GM12878 (cell line): Measurements from ENCODE around the gene SQSTM1. TPM values are rescaled to one million over a fixed set of nuclear protein-coding genes. Genes with fewer than 3 reads are reported as not detected.

Experiments used
- ATAC-seq: fragments of 200-7000 bp; cut with Tn5 transposase; 3 replicates; pipeline ENCODE4 v1.9.1; 2020; ENCODE audit warnings: mild to moderate bottlenecking, moderate library complexity
- BruUV-seq: library from RNA; stranded (reverse); fragments of 400-500 nt; replicated peaks from 2 replicates; lab custom pipeline; 2021; lab: Mats Ljungman, UMichigan
- CTCF ChIA-PET: fragments of 300-600 bp; sonication (Branson Sonifier 250); formaldehyde crosslinking; extraction: SDS; loops from one replicate; lab custom pipeline; 2021; ENCODE audit warnings: inconsistent platforms; lab: Yijun Ruan, JAX
- POLR2A ChIA-PET: fragments of 350-600 bp; formaldehyde crosslinking; extraction: SDS; loops from one replicate; lab custom pipeline; 2021; ENCODE audit warnings: inconsistent platforms; lab: Charles Lee
- RAD21 ChIA-PET: fragments of 300-600 bp; sonication (Branson Sonifier 250); formaldehyde crosslinking; loops from one replicate; lab custom pipeline; 2023; ENCODE audit warnings: antibody characterized with exemption; ENCODE audit not compliant: unreplicated experiment; lab: Charles Lee
- SMC1A ChIA-PET: fragments of 300-600 bp; sonication (Branson Sonifier 250); formaldehyde crosslinking; loops from one replicate; lab custom pipeline; 2023; ENCODE audit not compliant: unreplicated experiment, uncharacterized antibody; lab: Charles Lee
- DNase-seq: peaks from one replicate; pipeline ENCODE4 v3.0.0-alpha.2; 2011; ENCODE audit warnings: low read depth, low spot score
- FAIRE-seq: peaks from 3 replicates; lab custom pipeline; 2011; peaks lifted over from hg19 to GRCh38; lab: Jason Lieb, UNC
- H2AFZ ChIP-seq: 2 replicates; pipeline ENCODE4 v1.6.0; 2011; ENCODE audit warnings: low read depth, low read length, control low read depth; ENCODE audit not compliant: control insufficient read depth
- H3K27ac ChIP-seq: 2 replicates; pipeline ENCODE4 v1.5.1; 2011; ENCODE audit warnings: control low read depth; ENCODE audit not compliant: control insufficient read depth, insufficient read depth
- H3K27me3 ChIP-seq, 2 experiments: replicated peaks in 1 of 2; 2 replicates each; pipeline versions ENCODE4 v1.6.0 to v1.6.1; 2011; ENCODE audit warnings: low read length in 1 of 2; ENCODE audit not compliant: control insufficient read depth in 2 of 2, insufficient read depth in 2 of 2
- H3K36me3 ChIP-seq, 2 experiments: 2 replicates each; pipeline ENCODE4 v1.5.1; 2011; ENCODE audit warnings: low read length in 1 of 2; ENCODE audit not compliant: control insufficient read depth in 2 of 2, insufficient read depth in 2 of 2
- H3K4me1 ChIP-seq: 2 replicates; pipeline ENCODE4 v1.6.1; 2011; ENCODE audit warnings: mild to moderate bottlenecking, low read length, moderate library complexity, mixed read lengths; ENCODE audit not compliant: control insufficient read depth, insufficient read depth
- H3K4me2 ChIP-seq: 2 replicates; pipeline ENCODE4 v1.6.0; 2011; ENCODE audit warnings: control low read depth; ENCODE audit not compliant: control insufficient read depth, insufficient read depth
- H3K4me3 ChIP-seq: fragments of 200-600 bp; sonication (generic); 2 replicates; pipeline ENCODE4 v1.5.1; 2016
- H3K79me2 ChIP-seq: 2 replicates; pipeline ENCODE4 v1.6.0; 2011; ENCODE audit warnings: low read length; ENCODE audit not compliant: control insufficient read depth, insufficient read depth
- H3K9ac ChIP-seq: 2 replicates; pipeline ENCODE4 v1.8.0; 2011; ENCODE audit warnings: low read length, control low read depth, mixed read lengths; ENCODE audit not compliant: control insufficient read depth, insufficient read depth
- H3K9me3 ChIP-seq: replicated peaks from 3 replicates; pipeline ENCODE4 v1.5.1; 2011; ENCODE audit warnings: mild to moderate bottlenecking, low read length; ENCODE audit not compliant: control insufficient read depth, insufficient read depth
- H4K20me1 ChIP-seq: 2 replicates; pipeline ENCODE4 v1.6.0; 2011; ENCODE audit not compliant: control insufficient read depth, insufficient read depth
- ATF7 ChIP-seq: fragments of 450-650 bp; IDR thresholded peaks from 2 replicates; pipeline ENCODE4 v1.6.1; 2016; ENCODE audit warnings: low read depth, mild to moderate bottlenecking
- BACH1 ChIP-seq: fragments of 450-650 bp; IDR thresholded peaks from 2 replicates; pipeline ENCODE4 v1.6.1; 2017; ENCODE audit warnings: mild to moderate bottlenecking, borderline replicate concordance
- BCL11A ChIP-seq: IDR thresholded peaks from 2 replicates; pipeline ENCODE4 v1.6.1; 2011; ENCODE audit warnings: low read depth, low read length
- BHLHE40 ChIP-seq, 2 experiments: fragments of 450-650 bp in 1 of 2; IDR thresholded peaks; 2 replicates each; pipeline ENCODE4 v1.6.1; 2011 to 2017; ENCODE audit warnings: low read depth in 2 of 2, borderline replicate concordance in 1 of 2, improper control_type of control experiment in 1 of 2, low read length in 1 of 2, mild to moderate bottlenecking in 1 of 2
- CEBPB ChIP-seq, 2 experiments: fragments of 150-350 bp in 1 of 2; IDR thresholded peaks; 2 replicates each; pipeline ENCODE4 v1.6.1; 2012 to 2014; ENCODE audit warnings: low read depth in 2 of 2, low read length in 2 of 2, borderline replicate concordance in 1 of 2, inconsistent platforms in 1 of 2
- CREB1 ChIP-seq: IDR thresholded peaks from 2 replicates; pipeline ENCODE4 v1.6.1; 2012; ENCODE audit warnings: low read depth, mild to moderate bottlenecking, inconsistent platforms
- HDAC2 ChIP-seq: fragments of 200-600 bp; sonication (generic); IDR thresholded peaks from 2 replicates; pipeline ENCODE4 v1.6.1; 2017
- HDGF ChIP-seq: fragments of 450-650 bp; IDR thresholded peaks from 2 replicates; pipeline ENCODE4 v1.6.1; 2016; ENCODE audit warnings: antibody characterized with exemption
- MLLT1 ChIP-seq: fragments of 450-650 bp; IDR thresholded peaks from 2 replicates; pipeline ENCODE4 v1.6.1; 2016; ENCODE audit warnings: mild to moderate bottlenecking
- NBN ChIP-seq: fragments of 450-650 bp; IDR thresholded peaks from 2 replicates; pipeline ENCODE4 v1.6.1; 2016
- NFIC ChIP-seq: IDR thresholded peaks from 2 replicates; pipeline ENCODE4 v1.6.1; 2012; ENCODE audit warnings: low read depth, mild to moderate bottlenecking, inconsistent platforms, low read length, moderate library complexity
- PBX3 ChIP-seq: IDR thresholded peaks from 2 replicates; pipeline ENCODE4 v1.6.1; 2011; ENCODE audit warnings: mild to moderate bottlenecking, low read depth, low read length, moderate library complexity; ENCODE audit not compliant: insufficient replicate concordance
- POLR2A ChIP-seq: IDR thresholded peaks from 2 replicates; pipeline ENCODE4 v1.6.1; 2011; ENCODE audit warnings: low read depth, mild to moderate bottlenecking, low read length
- POLR2AphosphoS2 ChIP-seq: IDR thresholded peaks from 2 replicates; pipeline ENCODE4 v1.6.1; 2011; ENCODE audit warnings: low read depth, mild to moderate bottlenecking, low read length, improper control_type of control experiment, moderate library complexity
- POLR2AphosphoS5 ChIP-seq: IDR thresholded peaks from 2 replicates; pipeline ENCODE4 v1.6.1; 2011; ENCODE audit warnings: mild to moderate bottlenecking, low read length, inconsistent platforms
- ZZZ3 ChIP-seq: IDR thresholded peaks from 2 replicates; pipeline ENCODE4 v1.6.1; 2011; ENCODE audit warnings: low read depth; ENCODE audit not compliant: control insufficient read depth, insufficient read length
- WGBS: methylation state at CpG from one replicate; pipeline ENCODE4 v1.1.6; 2016; ENCODE audit warnings: low lambda C conversion rate; ENCODE audit not compliant: insufficient replicate concordance, insufficient coverage; ENCODE audit errors: missing lambda C conversion rate; 5-methylcytosine and 5-hydroxymethylcytosine counted together
- in situ Hi-C: fragments of 300-500 bp; cut with MboI; formaldehyde crosslinking; loops from 9 replicates; pipeline ENCODE4 v1.14.3; 2018; ENCODE audit warnings: mixed read lengths
- intact Hi-C: fragments of 100-400 bp; cut with micrococcal nuclease; formaldehyde crosslinking; loops from one replicate; pipeline ENCODE4 v1.14.2; 2022; ENCODE audit not compliant: unreplicated experiment
- polyA plus RNA-seq, 11 experiments: library from polyadenylated mRNA; depleted of rRNA in 4 of 11; unstranded in 6 of 11; stranded (reverse) in 5 of 11; fragments of >200 nt; fragmentation: Nextera tagmentation in 4 of 11; fragmentation: Illumina TruSeq in 1 of 11; extraction: Ambion mirVana in 4 of 11; extraction: Trizol in 1 of 11; gene quantifications; 1 replicate in 1 of 11; 2 replicates in 10 of 11; pipeline versions ENCODE4 v1.2.1 to v1.2.3, GENCODE V29; 2011 to 2016; ENCODE audit warnings: inconsistent platforms in 2 of 11, missing spikeins in 2 of 11, low read depth in 1 of 11
- total RNA-seq, 4 experiments: library from RNA; depleted of rRNA in 3 of 4; stranded (reverse); fragments of >200 nt in 3 of 4; fragmentation: Illumina TruSeq in 1 of 4; extraction: Trizol in 1 of 4; gene quantifications; 2 replicates each; pipeline versions ENCODE4 v1.2.1 to v1.2.3, GENCODE V29; 2013 to 2021
- TF ChIP-seq, protein P1 (sequence below): fragments of 450-650 bp; IDR thresholded peaks from 2 replicates; pipeline ENCODE4 v1.6.1; 2018; ENCODE audit warnings: borderline replicate concordance, mild to moderate bottlenecking; ENCODE audit not compliant: partially characterized antibody

SQSTM1 gene
- total and polyA plus RNA-seq, 10 of the 15 experiments (the other 5 are each of a cell fraction or from before 2014, with no cell fraction given), result 6.3 to 138 (median 62.1) TPM

DNA sequence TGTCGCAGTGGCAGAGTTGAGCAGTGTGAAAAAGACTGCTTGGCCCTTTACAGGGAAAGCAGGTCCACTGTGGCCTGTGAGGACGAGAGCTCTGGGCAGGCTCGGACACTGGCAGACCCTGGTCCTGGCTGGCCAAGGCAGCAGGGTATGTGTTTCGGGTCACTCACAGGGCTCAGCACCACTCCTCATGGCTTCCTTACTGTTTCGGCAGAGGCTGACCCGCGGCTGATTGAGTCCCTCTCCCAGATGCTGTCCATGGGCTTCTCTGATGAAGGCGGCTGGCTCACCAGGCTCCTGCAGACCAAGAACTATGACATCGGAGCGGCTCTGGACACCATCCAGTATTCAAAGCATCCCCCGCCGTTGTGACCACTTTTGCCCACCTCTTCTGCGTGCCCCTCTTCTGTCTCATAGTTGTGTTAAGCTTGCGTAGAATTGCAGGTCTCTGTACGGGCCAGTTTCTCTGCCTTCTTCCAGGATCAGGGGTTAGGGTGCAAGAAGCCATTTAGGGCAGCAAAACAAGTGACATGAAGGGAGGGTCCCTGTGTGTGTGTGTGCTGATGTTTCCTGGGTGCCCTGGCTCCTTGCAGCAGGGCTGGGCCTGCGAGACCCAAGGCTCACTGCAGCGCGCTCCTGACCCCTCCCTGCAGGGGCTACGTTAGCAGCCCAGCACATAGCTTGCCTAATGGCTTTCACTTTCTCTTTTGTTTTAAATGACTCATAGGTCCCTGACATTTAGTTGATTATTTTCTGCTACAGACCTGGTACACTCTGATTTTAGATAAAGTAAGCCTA is 15.7 kb downstream of the SQSTM1 start:
- ChIA-PET RAD21 (no interaction called here), SMC1A (interaction anchor here (1.0 to 1.1 kb wide), 2 partner anchors 9 to 12 kb away, joined by 3 read pairs; no protein-coding TSS in a partner anchor), POLR2A (interaction anchor here (0.8 to 1.7 kb wide), 3 partner anchors 9 to 19 kb away, joined by 3 to 4 read pairs (median 3); no protein-coding TSS in a partner anchor), CTCF (interaction anchor here (0.6 to 1.7 kb wide), 4 partner anchors 34 to 73 kb away, joined by 3 to 4 read pairs (median 3); no protein-coding TSS in a partner anchor)
- 96% methylated on average over 19 of the region's 19 CpGs for WGBS
- H3K4me2 ChIP-seq, result peak overlapping the region; percentile 55; the same call in 1 of the 2 replicates
- in situ Hi-C loops (no loop called here), intact Hi-C loops (no loop called here)
- TSS peak; percentile 52 for BruUV-seq
- H3K27me3 ChIP-seq, result no peaks in the 10 kb centered on the region
- H3K9me3 ChIP-seq, result no peaks in the 10 kb centered on the region
- H2AFZ ChIP-seq, result no peak overlapping the region
- H3K79me2 ChIP-seq, result no peaks in the 10 kb centered on the region
- no peak overlapping the region for H3K9ac ChIP-seq
- no peak for FAIRE-seq
- no peak overlapping the region for H3K4me3 ChIP-seq
- no peak for DNase-seq
- ATAC-seq, result peak; percentile 83
- H3K27ac ChIP-seq, result no peak overlapping the region; the same call in 1 of the 2 replicates
- peaks cover 29 to 31% of the 10 kb centered on the region in 2 experiments; a peak in 3 of 4 replicates for H3K36me3 ChIP-seq
- H4K20me1 ChIP-seq, result no peaks in the 10 kb centered on the region
- H3K4me1 ChIP-seq, result peaks cover 9% of the 10 kb centered on the region
- TF ChIP-seq CEBPB (IDR thresholded peaks at IDR 0.05; ENCODE audit: borderline replicate concordance in 1 of 2, low read depth in 2 of 2, low read length in 2 of 2) (no peak), BCL11A (no peak), NBN (0 out of 2 replicates have a peak, but pooled peaks have one; percentile 28), ZZZ3 (no peak), NFIC (no peak), POLR2A (peak; percentile 59), BACH1 (0 out of 2 replicates have a peak, but pooled peaks have one; percentile 43), POLR2AphosphoS2 (peak; percentile 82), ATF7 (peak; percentile 39; the same call in 1 of the 2 replicates), BHLHE40 (IDR thresholded peaks at IDR 0.05; ENCODE audit: borderline replicate concordance in 1 of 2, low read depth in 2 of 2, low read length in 1 of 2) (0 out of 4 replicates have a peak, but pooled peaks of 1 of the 2 experiments have one; percentile 11), HDGF (peak; percentile 76; the same call in 1 of the 2 replicates), MLLT1 (peak; percentile 83), PBX3 (no peak), HDAC2 (no peak), POLR2AphosphoS5 (peak; percentile 60; the same call in 1 of the 2 replicates), CREB1 (no peak)
- TF ChIP-seq, protein P1, sequence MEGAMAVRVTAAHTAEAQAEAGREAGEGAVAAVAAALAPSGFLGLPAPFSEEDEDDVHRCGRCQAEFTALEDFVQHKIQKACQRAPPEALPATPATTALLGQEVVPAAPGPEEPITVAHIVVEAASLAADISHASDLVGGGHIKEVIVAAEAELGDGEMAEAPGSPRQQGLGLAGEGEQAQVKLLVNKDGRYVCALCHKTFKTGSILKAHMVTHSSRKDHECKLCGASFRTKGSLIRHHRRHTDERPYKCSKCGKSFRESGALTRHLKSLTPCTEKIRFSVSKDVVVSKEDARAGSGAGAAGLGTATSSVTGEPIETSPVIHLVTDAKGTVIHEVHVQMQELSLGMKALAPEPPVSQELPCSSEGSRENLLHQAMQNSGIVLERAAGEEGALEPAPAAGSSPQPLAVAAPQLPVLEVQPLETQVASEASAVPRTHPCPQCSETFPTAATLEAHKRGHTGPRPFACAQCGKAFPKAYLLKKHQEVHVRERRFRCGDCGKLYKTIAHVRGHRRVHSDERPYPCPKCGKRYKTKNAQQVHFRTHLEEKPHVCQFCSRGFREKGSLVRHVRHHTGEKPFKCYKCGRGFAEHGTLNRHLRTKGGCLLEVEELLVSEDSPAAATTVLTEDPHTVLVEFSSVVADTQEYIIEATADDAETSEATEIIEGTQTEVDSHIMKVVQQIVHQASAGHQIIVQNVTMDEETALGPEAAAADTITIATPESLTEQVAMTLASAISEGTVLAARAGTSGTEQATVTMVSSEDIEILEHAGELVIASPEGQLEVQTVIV, result no peak
